ENCODE data around the gene CLSTN2.

CLSTN2 gene

GRCh38 chr3:140468407-140468806 lies 533.4 kb downstream of the CLSTN2 start:
- DNase-seq: no peak

GRCh38 chr3:140469491-140469890 lies 534.5 kb downstream of the CLSTN2 start:
- no peak for DNase-seq

DNA sequence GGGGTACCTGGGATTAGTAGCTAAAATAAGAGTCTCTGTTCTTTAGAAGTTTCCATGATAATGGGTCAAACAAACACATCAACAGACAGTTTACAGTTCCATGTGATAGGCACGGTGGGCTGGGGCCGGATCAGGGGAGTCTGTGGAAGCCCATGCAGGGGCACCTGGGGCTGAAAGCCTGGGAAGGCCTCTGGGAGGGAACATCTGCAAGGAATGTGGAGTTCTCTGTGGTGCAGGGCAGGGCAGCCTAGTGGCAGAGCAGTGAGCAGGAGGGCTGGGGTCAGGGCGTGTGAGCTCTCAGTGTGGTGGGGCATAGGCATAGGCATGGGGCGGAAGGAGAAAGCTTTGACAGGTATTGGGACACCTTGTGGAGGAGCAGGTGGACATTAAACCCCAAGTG lies 535.2 kb downstream of the CLSTN2 start:
- DNase-seq: no peak

GRCh38 chr3:140470962-140471361 lies 536.0 kb downstream of the CLSTN2 start:
- no peak for DNase-seq

GRCh38 chr3:140472306-140473020 lies 537.5 kb downstream of the CLSTN2 start:
- DNase-seq: no peak

DNA sequence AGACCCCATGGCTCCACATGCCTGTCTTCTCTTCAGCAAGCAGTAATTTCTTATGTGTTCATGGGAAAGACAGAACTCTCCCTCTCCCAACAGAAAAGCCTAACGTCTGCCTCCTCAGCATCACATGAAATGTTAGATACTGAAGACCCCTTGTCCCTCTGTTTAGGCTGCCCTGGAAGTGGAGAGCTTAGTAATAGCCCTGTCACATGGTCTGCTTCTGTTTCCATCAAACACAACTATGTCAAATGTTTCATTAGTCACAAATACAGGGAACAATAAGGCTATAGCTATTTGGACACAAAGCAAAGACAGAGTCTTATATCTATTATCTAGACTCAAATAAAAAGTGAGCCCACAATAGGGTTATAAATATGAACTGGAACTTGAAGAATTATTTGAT lies 552.6 kb downstream of the CLSTN2 start:
- DNase-seq: no peak

DNA sequence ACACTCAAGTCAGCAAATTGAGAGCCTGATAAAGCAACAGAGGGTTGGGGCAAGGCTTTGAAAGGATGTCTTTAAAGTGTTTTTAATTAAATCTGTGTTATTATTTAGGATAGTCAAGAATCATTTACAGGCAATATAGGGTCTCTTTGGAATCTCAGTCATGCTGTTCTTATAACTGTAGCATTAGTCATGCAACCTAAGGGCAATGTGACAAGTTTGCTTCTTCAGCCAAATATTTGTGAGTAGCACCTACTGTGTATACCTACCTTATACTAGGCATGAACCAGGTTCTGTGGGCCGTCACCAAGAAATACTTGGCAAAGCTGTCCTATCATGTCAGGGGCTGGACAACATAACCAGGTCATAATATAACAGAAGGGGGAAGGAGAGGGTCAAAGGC lies 558.3 kb downstream of the CLSTN2 start:
- no peak for DNase-seq

DNA sequence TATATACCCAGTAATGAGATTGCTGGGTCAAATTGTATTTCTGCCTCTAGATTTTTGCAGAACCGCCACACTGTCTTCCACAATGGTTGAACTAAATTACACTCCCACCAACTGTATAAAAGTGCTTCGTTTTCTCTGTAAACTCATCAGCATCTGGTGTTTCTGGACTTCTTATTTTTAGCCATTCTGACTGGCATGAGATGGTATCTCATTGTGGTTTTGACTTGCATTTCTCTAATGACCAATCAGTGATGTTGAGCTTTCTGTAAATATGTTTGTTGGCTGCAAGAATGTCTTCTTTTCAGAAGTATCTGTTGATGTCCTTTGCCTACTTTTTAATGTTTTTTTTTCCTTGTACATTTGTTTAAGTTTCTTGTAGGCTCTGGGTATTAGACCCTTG lies 560.0 kb downstream of the CLSTN2 start:
- DNase-seq: no peak

DNA sequence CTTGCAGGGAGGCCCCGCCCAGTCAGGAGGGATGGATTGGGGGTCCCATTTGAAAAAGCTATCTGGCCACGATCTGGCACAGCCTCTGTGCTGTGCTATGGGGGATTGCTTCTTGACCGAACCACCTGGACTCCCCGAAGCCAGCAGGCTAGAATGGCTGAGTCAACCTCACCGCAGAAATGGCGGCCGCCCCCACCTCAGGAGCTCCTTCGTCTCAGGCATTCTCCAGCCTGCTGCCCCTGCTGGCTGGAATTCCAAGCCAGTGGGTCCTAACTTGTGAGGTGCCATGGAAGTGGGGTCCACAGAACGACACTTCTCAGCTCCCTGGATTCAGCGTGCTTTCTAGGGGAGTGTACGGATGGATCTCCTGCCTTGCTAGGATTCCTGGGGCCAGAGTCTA lies 562.3 kb downstream of the CLSTN2 start:
- DNase-seq: no peak

DNA sequence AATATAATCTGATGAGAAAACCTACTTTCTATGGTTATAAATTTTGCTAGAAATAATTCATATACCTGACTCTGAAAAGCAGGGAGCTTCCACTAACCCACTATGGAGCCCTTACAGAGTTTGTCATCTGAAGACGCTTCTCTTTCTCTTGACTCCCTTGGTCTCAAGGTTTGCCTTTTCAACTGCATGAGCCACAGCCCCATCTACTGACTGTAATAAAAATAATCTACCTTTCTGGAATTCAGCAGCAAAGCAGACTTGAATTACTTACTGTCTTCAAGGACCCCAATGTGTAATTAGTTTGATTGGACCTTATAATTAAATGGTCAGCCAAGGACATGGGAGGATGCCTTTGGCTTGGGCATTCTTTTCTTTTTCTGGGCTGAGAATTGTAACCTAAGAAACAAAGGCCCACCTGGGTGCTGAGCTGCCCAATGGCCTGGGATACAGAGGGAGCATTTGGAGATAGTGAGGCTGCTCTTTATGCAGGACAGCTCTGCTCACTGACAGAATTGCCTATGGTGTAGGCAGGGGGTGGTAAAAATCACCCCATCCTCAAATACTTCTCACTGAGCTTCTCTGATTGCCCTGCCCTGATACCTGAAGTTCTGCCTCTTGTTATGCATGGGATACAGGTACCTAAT lies 564.3 kb downstream of the CLSTN2 start:
- DNase-seq: no peak

DNA sequence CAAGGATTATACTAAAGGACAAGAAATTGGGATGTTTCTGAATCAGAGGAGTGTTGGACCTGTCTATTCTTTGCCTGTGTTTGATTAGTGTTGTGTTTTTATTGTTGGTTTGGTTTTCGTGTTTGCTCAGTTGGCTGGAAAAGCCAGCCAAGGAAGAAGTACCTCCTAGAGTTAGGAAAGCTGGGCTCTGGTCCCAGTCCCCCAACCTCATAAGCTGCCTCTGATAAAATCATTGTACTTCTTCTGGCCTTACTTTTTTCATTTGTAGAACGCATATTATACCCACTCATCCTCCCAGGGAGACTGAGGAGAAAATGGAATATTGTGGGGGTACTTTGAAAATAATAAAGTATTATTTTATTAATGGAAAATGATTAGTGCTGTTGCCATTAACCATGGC lies 565.5 kb downstream of the CLSTN2 start:
- DNase-seq: no peak

- DNase-seq: no peak
Observed at GRCh38 chr3:140501061-140501769, 566.2 kb downstream of the CLSTN2 start.

- no peak for DNase-seq
Observed at GRCh38 chr3:140501770-140502364, 566.9 kb downstream of the CLSTN2 start.

DNA sequence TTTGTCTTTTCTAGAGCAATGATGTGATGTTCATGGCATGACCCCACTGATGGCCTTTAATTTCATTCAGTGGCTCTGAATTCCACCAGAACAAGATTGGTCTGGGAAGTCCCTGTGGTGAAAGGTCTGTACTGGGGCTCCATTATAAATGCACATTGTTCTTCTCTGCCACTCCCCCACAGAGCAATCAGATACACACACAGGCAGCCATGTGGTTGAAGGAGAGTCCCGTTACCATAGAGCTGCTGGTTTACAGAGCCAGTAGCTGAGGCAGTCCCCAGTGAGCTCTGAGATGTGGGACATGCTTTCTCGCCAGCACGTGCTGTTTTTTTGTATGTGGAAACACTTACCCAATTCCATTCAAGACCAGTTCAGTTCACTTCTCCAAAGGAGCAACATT lies 570.2 kb downstream of the CLSTN2 start:
- DNase-seq: no peak

DNA sequence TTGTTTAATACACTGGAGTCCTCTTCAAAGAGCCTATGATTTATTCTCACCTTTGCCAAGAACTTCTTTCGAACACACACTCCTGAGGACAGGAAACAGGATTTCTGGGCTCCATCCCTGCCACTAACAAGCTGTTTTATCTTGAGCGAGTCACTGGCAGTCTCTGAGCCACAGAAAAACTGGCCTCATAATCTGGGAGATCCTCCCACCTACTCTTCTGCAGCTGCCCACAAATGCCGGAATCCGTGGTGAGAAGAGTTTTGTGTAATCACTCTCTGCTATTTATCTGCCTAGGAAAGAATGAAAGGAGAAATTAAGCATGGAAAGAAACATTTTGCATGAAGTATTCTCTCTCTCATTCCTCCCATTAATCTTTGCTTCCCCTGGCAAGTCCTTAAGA lies 570.9 kb downstream of the CLSTN2 start:
- no peak for DNase-seq

- DNase-seq: no peak
Observed at GRCh38 chr3:140508550-140508949, 573.6 kb downstream of the CLSTN2 start.

- no peak for DNase-seq
Observed at GRCh38 chr3:140509534-140509933, 574.5 kb downstream of the CLSTN2 start.

DNA sequence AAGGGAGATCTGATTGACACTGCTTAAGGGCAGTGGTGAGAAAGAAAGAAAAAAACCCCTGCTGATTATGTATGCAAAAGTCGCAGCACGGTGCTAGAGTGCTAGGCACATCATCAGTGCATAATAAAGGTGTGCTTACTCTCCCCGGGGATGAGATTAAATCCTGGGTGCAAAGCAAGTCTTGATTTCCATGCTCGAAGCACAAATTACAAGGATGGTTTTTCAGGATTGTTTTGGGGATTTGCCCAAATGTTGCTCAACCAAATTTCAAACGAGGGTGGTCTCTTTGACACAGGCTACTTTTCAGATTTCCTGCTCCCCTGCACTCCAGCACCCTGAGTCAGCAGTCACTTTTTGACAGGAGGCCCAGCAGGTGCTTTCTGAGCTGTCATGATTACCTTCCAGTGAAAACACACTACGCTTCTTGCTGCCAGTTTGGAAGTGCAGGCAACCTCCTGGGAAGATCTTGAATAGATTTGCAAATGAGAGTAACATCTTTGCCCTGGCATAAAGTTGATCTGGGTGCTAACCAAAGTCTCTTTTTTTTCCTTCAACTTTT lies 575.4 kb downstream of the CLSTN2 start:
- DNase-seq: no peak

GRCh38 chr3:140521751-140522445 lies 586.9 kb downstream of the CLSTN2 start:
- DNase-seq: no peak

DNA sequence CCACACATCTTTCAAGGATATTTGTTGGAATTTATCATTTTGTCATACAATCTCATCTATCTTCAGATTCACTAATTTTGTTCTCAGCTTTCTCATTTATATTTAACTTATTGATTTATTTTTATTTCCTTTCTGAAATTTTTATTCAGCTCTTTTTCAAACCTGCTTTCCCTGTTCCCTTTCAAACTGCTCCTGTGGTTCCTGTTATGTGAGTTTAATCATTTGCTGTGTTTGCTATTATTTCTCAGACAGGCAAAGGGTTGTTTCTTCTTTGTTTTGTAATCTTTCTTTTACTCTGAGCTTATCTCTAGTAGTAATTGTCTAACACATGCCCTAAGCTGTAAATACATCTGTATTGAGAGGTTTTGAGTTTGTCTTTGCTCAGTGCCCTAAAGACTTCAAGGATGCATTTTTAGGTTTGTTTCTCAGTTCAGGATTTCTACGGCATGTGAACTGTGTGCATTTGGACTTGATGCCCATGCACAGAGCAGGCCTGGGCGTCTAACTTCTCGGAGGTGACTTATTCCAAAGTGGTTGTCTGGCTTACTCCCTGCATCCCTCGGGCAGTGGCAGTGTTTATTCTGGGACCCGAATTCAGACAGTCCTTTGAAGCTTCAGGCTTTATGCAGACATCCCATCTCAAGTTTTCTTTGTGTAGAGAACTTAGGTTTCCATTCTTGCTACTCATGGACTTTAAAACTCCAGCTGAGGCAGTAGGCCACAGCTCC lies 587.8 kb downstream of the CLSTN2 start:
- DNase-seq: no peak

DNA sequence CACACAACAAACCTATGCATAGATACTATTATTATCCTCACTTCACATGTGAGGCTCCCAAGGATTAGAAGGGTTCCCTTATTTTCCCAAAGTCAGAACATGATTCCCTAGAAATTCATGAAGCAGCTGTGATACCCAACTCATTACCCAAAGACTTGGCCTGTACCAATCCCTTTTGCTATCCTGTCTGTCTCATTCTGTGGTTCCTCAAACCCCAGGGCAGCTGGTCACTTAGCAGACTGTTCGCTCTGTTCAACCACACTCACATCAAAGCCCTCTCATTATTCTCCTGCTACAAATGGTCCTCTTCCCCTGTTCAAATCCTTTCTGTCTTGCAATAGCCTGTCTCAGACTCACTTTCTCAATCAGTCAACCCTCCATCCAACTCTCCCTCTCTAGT lies 588.6 kb downstream of the CLSTN2 start:
- no peak for DNase-seq

DNA sequence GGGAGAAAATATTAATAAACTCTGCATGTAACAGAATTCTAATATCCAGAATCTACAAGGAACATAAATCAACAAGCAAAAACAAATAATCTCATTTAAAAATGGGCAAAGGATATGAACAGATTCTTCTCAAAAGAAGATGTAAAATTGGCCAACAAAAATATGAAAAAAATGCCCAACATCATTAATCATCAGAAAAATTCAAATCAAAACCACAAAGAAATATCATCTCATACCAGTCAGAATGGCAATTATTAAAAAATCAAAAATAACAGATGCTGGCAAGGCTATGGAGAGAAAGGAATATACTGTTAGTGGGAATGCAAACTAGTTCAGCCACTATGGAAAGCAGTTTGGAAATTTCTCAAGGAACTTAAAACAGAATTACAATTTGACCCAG lies 592.2 kb downstream of the CLSTN2 start:
- no peak for DNase-seq
